Stimulated activated CD8-positive, alpha-beta memory T cell treated with anti-CD3 and anti-CD28 coated beads, Interleukin-15, amount 100 ng/mL, for 24 hours (primary cell): Measurements from ENCODE around the gene THSD1.
"Not testable (repeated sequence)": the region's sequence is repeated elsewhere in the genome, so short reads cannot be mapped to it uniquely, and the experiment has no call there.

Experiments
- DNase-seq: peaks from one replicate; pipeline ENCODE4 v3.0.0-alpha.2; 2020; ENCODE audit warnings: low read depth

The THSD1 gene

GRCh38 chr13:52408071-52408658 lies 2.2 kb upstream of the THSD1 start:
- not testable (repeated sequence) for DNase-seq

- DNase-seq = not testable (repeated sequence)
Observed at GRCh38 chr13:52407436-52407835, 1.5 kb upstream of the THSD1 start.

GRCh38 chr13:52406629-52407028 lies 657 bp upstream of the THSD1 start:
- DNase-seq = no peak

GRCh38 chr13:52405369-52405766 lies 604 bp downstream of the THSD1 start:
- DNase-seq = no peak

GRCh38 chr13:52399708-52400107 lies 6.3 kb downstream of the THSD1 start:
- DNase-seq = no peak

- no peak for DNase-seq
Observed at GRCh38 chr13:52399046-52399445, 6.9 kb downstream of the THSD1 start.

- DNase-seq = no peak
Observed at GRCh38 chr13:52395704-52396103, 10.3 kb downstream of the THSD1 start.

GRCh38 chr13:52394586-52394985 lies 11.4 kb downstream of the THSD1 start:
- DNase-seq = no peak

- no peak for DNase-seq
Observed at GRCh38 chr13:52393572-52394357, 12.2 kb downstream of the THSD1 start.

- no peak for DNase-seq
Observed at GRCh38 chr13:52387721-52388120, 18.3 kb downstream of the THSD1 start.

- DNase-seq = no peak
Observed at GRCh38 chr13:52385870-52386269, 20.1 kb downstream of the THSD1 start.

- no peak for DNase-seq
Observed at GRCh38 chr13:52383366-52383765, 22.6 kb downstream of the THSD1 start.

- DNase-seq = no peak
Observed at GRCh38 chr13:52378312-52378711, 27.7 kb downstream of the THSD1 start.

GRCh38 chr13:52377898-52378297 lies 28.1 kb downstream of the THSD1 start:
- no peak for DNase-seq

GRCh38 chr13:52374873-52375411 lies 31.0 kb downstream of the THSD1 start:
- no peak for DNase-seq

- DNase-seq = no peak
Observed at GRCh38 chr13:52374389-52374788, 31.6 kb downstream of the THSD1 start.

GRCh38 chr13:52373277-52373676 lies 32.7 kb downstream of the THSD1 start:
- DNase-seq = not testable (repeated sequence)

- DNase-seq = no peak
Observed at GRCh38 chr13:52371736-52372247, 34.2 kb downstream of the THSD1 start.

- DNase-seq = no peak
Observed at GRCh38 chr13:52366291-52366690, 39.7 kb downstream of the THSD1 start.

- not testable (repeated sequence) for DNase-seq
Observed at GRCh38 chr13:52362169-52362887, 43.6 kb downstream of the THSD1 start.

- no peak for DNase-seq
Observed at GRCh38 chr13:52361225-52361624, 44.7 kb downstream of the THSD1 start.

GRCh38 chr13:52359534-52359933 lies 46.4 kb downstream of the THSD1 start:
- no peak for DNase-seq

- no peak for DNase-seq
Observed at GRCh38 chr13:52356327-52356726, 49.6 kb downstream of the THSD1 start.
